Neural cell (in vitro differentiated cells): ENCODE data around the gene ZNF521. TPM values are rescaled to one million over a fixed set of nuclear protein-coding genes. Genes with fewer than 3 reads are reported as not detected.
A peak's percentile ranks its signal among the peaks of the same experiment; 100 is the strongest.

ENCODE experiments used
- H2AFZ ChIP-seq: fragments of 200-600, 300-800 bp; sonication (generic), shearing (Covaris generic); 2 replicates; pipeline ENCODE4 v1.6.0; 2014; ENCODE audit warnings: low read depth, mild to moderate bottlenecking, antibody characterized with exemption, low read length, moderate library complexity
- H3F3A ChIP-seq: fragments of 200-600 bp; shearing (Covaris generic); 2 replicates; pipeline ENCODE4 v1.6.1; 2016; ENCODE audit warnings: mild to moderate bottlenecking, moderate library complexity, mixed read lengths, antibody characterized with exemption, low read length; ENCODE audit not compliant: insufficient read depth, poor library complexity, severe bottlenecking
- H3K27ac ChIP-seq: fragments of 200-600, 300-800 bp; sonication (generic), shearing (Covaris generic); 2 replicates; pipeline ENCODE4 v1.5.1; 2014; ENCODE audit warnings: mild to moderate bottlenecking, low read length, moderate library complexity
- H3K27me3 ChIP-seq: fragments of 300-800, 200-600 bp; sonication (generic), shearing (Covaris generic); 2 replicates; pipeline ENCODE4 v1.6.0; 2014; ENCODE audit warnings: mild to moderate bottlenecking, low read depth, low read length, moderate library complexity; ENCODE audit not compliant: insufficient read depth
- H3K36me3 ChIP-seq: fragments of 300-800, 200-600 bp; sonication (generic), shearing (Covaris generic); 2 replicates; pipeline ENCODE4 v1.5.1; 2014; ENCODE audit warnings: mild to moderate bottlenecking, antibody characterized with exemption, low read length, moderate library complexity; ENCODE audit not compliant: insufficient read depth
- H3K4me2 ChIP-seq: fragments of 300-800, 200-600 bp; sonication (generic), shearing (Covaris generic); 2 replicates; pipeline ENCODE4 v1.6.0; 2014; ENCODE audit warnings: mild to moderate bottlenecking, low read length
- H3K4me3 ChIP-seq: fragments of 300-800, 200-600 bp; sonication (generic), shearing (Covaris generic); 2 replicates; pipeline ENCODE4 v1.5.1; 2014; ENCODE audit warnings: mild to moderate bottlenecking, low read length, moderate library complexity
- H3K79me2 ChIP-seq: fragments of 200-600 bp; shearing (Covaris generic); replicated peaks from 2 replicates; pipeline ENCODE4 v1.6.0; 2014; ENCODE audit warnings: mild to moderate bottlenecking, low read length, moderate library complexity; ENCODE audit not compliant: insufficient read depth
- H3K9ac ChIP-seq: fragments of 300-800, 200-600 bp; sonication (generic), shearing (Covaris generic); 2 replicates; pipeline ENCODE4 v1.6.1; 2016; ENCODE audit warnings: mild to moderate bottlenecking, low read length, mixed read lengths
- H3K9me2 ChIP-seq: fragments of 200-600 bp; shearing (Covaris generic); 2 replicates; pipeline ENCODE4 v1.6.1; 2016; ENCODE audit warnings: mild to moderate bottlenecking, low read length, mixed read lengths; ENCODE audit not compliant: insufficient read depth
- H3K9me3 ChIP-seq: fragments of 200-600, 300-800 bp; sonication (generic), shearing (Covaris generic); 2 replicates; pipeline ENCODE4 v1.6.1; 2016; ENCODE audit warnings: mild to moderate bottlenecking, mixed run types, low read length, moderate library complexity, mixed read lengths
- H4K20me1 ChIP-seq: fragments of 200-600 bp; shearing (Covaris generic); 2 replicates; pipeline ENCODE4 v1.6.1; 2016; ENCODE audit warnings: mild to moderate bottlenecking, mixed run types; ENCODE audit not compliant: insufficient read depth
- CTCF ChIP-seq: fragments of 450-650 bp; IDR thresholded peaks from 2 replicates; pipeline ENCODE4 v1.5.1; 2014; ENCODE audit warnings: antibody characterized with exemption, mild to moderate bottlenecking, moderate library complexity; ENCODE audit not compliant: poor library complexity, severe bottlenecking
- EP300 ChIP-seq: fragments of 450-650 bp; conservative IDR thresholded peaks from 2 replicates; pipeline ENCODE4 v1.6.1; 2014; ENCODE audit warnings: antibody characterized with exemption, mild to moderate bottlenecking, moderate library complexity; ENCODE audit not compliant: poor library complexity, severe bottlenecking
- EZH2 ChIP-seq: fragments of 200-600, 300-800 bp; shearing (Covaris generic), sonication (generic); IDR thresholded peaks from 2 replicates; pipeline ENCODE4 v1.6.1; 2014; ENCODE audit warnings: antibody characterized with exemption, low read length, borderline replicate concordance, mild to moderate bottlenecking; ENCODE audit not compliant: insufficient read depth, poor library complexity, severe bottlenecking
- MXI1 ChIP-seq: fragments of 450-650 bp; conservative IDR thresholded peaks from 2 replicates; pipeline ENCODE4 v1.6.1; 2014; ENCODE audit warnings: antibody characterized with exemption, mild to moderate bottlenecking; ENCODE audit not compliant: poor library complexity, severe bottlenecking
- POLR2AphosphoS5 ChIP-seq: IDR thresholded peaks from 2 replicates; pipeline ENCODE4 v1.6.1; 2012
- RAD21 ChIP-seq: fragments of 450-650 bp; conservative IDR thresholded peaks from 2 replicates; pipeline ENCODE4 v1.6.1; 2014; ENCODE audit warnings: antibody characterized with exemption, mild to moderate bottlenecking, moderate library complexity
- REST ChIP-seq: IDR thresholded peaks from 2 replicates; pipeline ENCODE4 v1.6.1; 2012; ENCODE audit warnings: borderline replicate concordance
- SMC3 ChIP-seq: fragments of 450-650 bp; conservative IDR thresholded peaks from 2 replicates; pipeline ENCODE4 v1.6.1; 2014; ENCODE audit warnings: antibody characterized with exemption, mild to moderate bottlenecking, moderate library complexity; ENCODE audit not compliant: poor library complexity
- TAF1 ChIP-seq: IDR thresholded peaks from 2 replicates; pipeline ENCODE4 v1.6.1; 2012; ENCODE audit warnings: low read depth
- polyA plus RNA-seq: library from polyadenylated mRNA; depleted of rRNA; stranded (reverse); fragments of >200 nt; gene quantifications from 2 replicates; pipeline ENCODE4 v1.2.3, GENCODE V29; 2014

The ZNF521 gene
- polyA plus RNA-seq, 1 donor from 2014 or later: 101 TPM

- Histone ChIP-seq H3K36me3 (no peaks in the 10 kb centered on the region), H3K9ac (no peak overlapping the region), H3K9me3 (no peaks in the 10 kb centered on the region), H3K27me3 (no peaks in the 10 kb centered on the region), H3K27ac (peak overlapping the region; percentile 81), H3K4me2 (no peak overlapping the region), H3K79me2 (peaks cover 18% of the 10 kb centered on the region), H3K9me2 (no peaks in the 10 kb centered on the region), H4K20me1 (no peaks in the 10 kb centered on the region), H3F3A (peaks cover 8% of the 10 kb centered on the region), H3K4me3 (no peak overlapping the region), H2AFZ (no peak overlapping the region)
- no peak for TF ChIP-seq MXI1
- no peak for TF ChIP-seq EP300
- no peak for TF ChIP-seq REST
- TF ChIP-seq EZH2: no peak
- no peak for TF ChIP-seq RAD21
- TF ChIP-seq CTCF: no peak
- TF ChIP-seq POLR2AphosphoS5: no peak
- TF ChIP-seq TAF1: no peak
- TF ChIP-seq SMC3: no peak
These were observed 210.6 kb downstream of the ZNF521 start for GRCh38 chr18:25141399-25141798.

GRCh38 chr18:25140962-25141308 lies 211.0 kb downstream of the ZNF521 start:
- TF ChIP-seq CTCF (no peak), EZH2 (no peak), POLR2AphosphoS5 (no peak), EP300 (no peak), TAF1 (no peak)
- Histone ChIP-seq H3K9ac (peak overlapping the region; percentile 19), H3K9me3 (no peaks in the 10 kb centered on the region), H4K20me1 (no peaks in the 10 kb centered on the region), H3K27me3 (no peaks in the 10 kb centered on the region), H2AFZ (no peak overlapping the region), H3F3A (peaks cover 8% of the 10 kb centered on the region), H3K9me2 (no peaks in the 10 kb centered on the region), H3K27ac (peak overlapping the region; percentile 81), H3K36me3 (no peaks in the 10 kb centered on the region), H3K4me2 (no peak overlapping the region), H3K4me3 (no peak overlapping the region), H3K79me2 (peaks cover 18% of the 10 kb centered on the region)
